ENCODE measurements around the gene TSPAN31.

Gene TSPAN31

GRCh38 chr12:57754411-57755193, 9.8 kb downstream of the TSPAN31 start, which contains the start of gene MARCHF9:
MARCHF9 (plus strand) TSS chr12:57755103; CDS start chr12:57755529, 426 bp downstream.
- DNase-seq = peak; percentile 55

GRCh38 chr12:57755194-57755453, 10.3 kb downstream of the TSPAN31 start:
- no peak for DNase-seq

- DNase-seq = no peak
Measured at GRCh38 chr12:57755454-57756372, 10.9 kb downstream of the TSPAN31 start.

- no peak for DNase-seq
Measured at GRCh38 chr12:57756406-57757341, 11.8 kb downstream of the TSPAN31 start.

- DNase-seq = no peak
Measured at GRCh38 chr12:57757771-57758170, 12.9 kb downstream of the TSPAN31 start.

- DNase-seq = no peak
Measured at GRCh38 chr12:57758552-57759359, 13.9 kb downstream of the TSPAN31 start.

GRCh38 chr12:57759360-57759980, 14.6 kb downstream of the TSPAN31 start:
- no peak for DNase-seq

- DNase-seq = no peak
Measured at GRCh38 chr12:57760347-57760982, 15.6 kb downstream of the TSPAN31 start.

- DNase-seq = no peak
Measured at GRCh38 chr12:57761391-57761998, 16.7 kb downstream of the TSPAN31 start.

GRCh38 chr12:57762463-57762862, 17.6 kb downstream of the TSPAN31 start:
- DNase-seq = no peak

GRCh38 chr12:57763881-57764661, 19.2 kb downstream of the TSPAN31 start:
- no peak for DNase-seq

- DNase-seq = no peak
Measured at GRCh38 chr12:57764662-57765002, 19.8 kb downstream of the TSPAN31 start.

- no peak for DNase-seq
Measured at GRCh38 chr12:57765003-57765697, 20.3 kb downstream of the TSPAN31 start.

GRCh38 chr12:57765698-57766463, 21.0 kb downstream of the TSPAN31 start:
- DNase-seq = no peak

- DNase-seq = peak; percentile 48
Measured at GRCh38 chr12:57766464-57767304, 21.8 kb downstream of the TSPAN31 start, which contains the start of gene CYP27B1. CYP27B1 (minus strand) TSS chr12:57767078; CDS start chr12:57767041, 37 bp downstream.

- DNase-seq = no peak
Measured at GRCh38 chr12:57767305-57767698, 22.5 kb downstream of the TSPAN31 start.

- DNase-seq = no peak
Measured at GRCh38 chr12:57767876-57768275, 23.0 kb downstream of the TSPAN31 start.
